GM21423 (cell line): ENCODE measurements around the gene LYRM4.
"Not testable (repeated sequence)": the region's sequence is repeated elsewhere in the genome, so short reads cannot be mapped to it uniquely, and the experiment has no call there.

Experiments used
- ATAC-seq: cut with Tn5 transposase; IDR thresholded peaks from one replicate; pipeline ENCODE4 v1.9.1; 2021; ENCODE audit warnings: mild to moderate bottlenecking, moderate library complexity; ENCODE audit not compliant: unreplicated experiment

The LYRM4 gene

DNA sequence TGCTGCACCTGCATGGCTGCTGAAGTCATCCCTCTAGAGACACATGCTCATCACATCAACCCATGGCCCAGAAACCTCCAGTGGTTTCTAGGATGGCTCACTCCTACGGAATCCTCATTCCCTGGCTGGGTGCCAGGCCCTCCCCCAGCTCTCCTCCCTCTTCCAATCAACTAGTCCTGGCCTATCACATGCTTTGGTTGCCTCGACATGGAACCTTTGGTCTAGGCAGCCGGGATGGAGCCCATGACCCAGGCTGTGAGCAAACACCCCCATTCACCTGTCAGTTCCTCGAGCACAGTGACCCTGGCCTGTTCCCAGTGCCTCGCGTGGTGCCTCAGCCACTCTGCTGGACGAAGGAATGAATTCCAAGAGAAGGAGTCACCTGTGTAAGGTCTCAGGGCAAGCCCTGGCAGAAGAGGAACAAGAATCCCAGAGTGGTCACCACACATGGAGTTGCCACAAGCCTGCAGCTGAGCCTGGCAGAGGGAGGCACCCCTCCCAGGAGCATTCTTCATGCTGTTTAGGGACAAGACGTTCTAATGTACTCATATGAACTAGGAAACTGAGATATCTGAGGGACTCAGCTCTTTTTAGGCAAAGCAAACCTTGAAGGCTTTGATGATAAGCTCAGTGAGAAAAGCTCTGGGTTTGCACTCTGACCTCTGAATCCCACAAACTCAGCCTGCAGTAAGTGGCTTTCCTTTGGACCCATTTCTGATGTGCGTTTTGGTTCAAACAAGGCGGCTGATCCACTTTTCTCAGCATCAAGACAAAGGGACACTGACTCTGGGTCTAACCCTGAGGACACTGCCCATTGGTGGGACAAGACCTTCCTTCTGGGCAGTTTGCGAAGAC is 135.4 kb downstream of the LYRM4 start:
- no peak for ATAC-seq

DNA sequence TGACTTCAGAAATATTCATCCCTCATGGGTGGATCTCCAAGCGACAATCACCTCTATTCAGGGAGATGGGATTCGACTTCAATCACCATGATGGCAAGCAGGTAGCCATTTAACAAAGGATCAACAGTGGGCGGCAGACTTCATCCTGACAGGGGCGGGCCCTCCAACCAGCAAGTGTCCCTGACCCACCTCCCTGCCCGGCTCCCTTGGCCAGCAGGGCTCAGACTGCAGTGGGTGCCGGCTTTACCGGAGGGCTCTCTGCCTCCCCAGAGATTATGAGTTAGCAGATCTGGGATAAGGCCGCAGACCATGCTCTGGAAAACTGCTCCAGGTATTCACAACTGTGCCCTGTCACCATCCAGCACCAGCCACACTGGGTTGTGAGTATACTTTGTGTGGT is 136.2 kb downstream of the LYRM4 start:
- ATAC-seq, result no peak

DNA sequence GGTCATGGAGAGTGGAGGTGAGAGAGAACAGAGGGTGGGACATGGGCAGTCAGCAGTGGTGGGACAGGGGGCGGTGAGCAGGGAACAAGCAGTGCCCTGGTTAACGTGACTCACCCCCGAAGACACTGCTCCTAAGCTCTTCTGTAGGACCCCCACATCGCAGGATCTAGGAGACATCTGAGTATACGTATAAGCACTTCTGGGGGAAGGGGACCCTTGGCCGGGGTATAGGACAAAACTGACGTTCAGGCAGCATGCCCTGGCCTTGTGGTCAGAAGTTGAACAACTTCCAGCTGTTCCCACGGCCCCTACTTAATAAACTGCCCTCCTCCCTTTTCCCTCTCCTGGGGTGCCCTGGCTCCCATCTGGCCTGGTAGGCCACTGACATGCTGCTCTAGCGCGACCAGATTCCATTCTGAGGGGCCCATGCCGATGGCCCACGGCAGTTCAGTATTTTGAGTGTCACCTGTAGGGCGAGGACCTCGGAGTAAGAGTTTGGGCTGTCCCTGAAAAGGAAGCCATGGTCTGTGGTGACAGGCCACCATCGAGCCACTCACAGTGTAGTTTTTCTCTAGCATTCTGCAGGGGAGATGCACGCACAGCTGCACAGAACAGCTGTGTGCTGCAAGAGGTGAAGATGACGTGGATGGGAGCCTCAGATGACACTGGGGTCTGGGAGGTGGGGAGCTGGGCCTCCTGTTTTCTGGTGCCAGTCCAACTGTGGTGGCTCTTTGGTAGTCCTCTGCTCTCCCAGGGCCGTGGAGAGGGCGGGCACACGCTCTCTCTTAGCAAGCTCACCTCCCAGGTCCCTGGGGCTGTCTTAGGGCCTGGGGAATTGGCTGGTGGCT is 137.2 kb downstream of the LYRM4 start:
- ATAC-seq, result no peak

DNA sequence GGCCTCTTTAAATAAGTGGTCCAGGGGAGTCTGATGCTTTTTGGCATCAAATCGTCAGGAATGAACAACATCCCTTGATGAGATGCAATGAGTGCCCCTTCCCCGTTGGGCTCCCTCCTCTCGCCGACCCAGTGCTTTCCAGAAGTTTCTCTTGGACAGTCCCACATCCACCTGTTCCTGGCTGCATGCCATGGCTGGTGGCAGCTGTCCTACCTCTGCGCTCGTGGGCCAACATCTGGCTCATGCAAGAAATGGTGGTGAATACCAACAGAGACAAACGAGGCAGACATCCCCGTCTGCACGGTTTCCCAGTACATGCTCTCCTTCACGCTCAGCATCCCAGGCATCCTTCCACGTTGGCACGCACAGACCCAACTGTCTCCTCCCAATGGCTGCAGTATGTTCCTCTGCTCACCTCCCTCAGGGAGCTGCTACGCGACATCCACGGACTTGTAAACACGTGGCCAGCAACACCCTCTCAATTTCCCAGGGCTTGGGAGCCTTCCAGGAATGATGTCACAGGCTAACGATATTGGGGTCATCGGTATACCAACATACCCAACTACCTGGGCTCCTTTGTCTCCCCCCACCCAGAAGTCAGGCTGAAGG is 138.1 kb downstream of the LYRM4 start:
- no peak for ATAC-seq

DNA sequence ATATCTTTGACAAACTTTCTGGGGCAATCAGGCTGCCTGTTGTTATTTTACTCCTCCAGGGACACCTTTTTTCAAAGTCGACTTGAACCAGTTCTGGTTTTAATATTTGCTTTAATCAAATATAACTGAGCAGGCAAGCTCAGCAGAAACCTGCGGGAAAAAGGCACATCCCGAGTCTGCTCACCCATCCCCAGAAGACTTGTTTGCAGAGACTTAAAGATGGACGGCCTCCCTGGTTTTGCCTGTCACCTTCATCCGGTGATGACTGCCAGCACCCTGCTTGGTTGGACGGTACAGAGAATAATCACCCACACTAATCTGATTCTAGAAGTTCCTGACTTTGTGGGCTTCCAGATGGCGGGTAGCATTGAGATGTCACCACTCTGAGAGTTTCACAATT is 138.8 kb downstream of the LYRM4 start:
- ATAC-seq, result no peak

DNA sequence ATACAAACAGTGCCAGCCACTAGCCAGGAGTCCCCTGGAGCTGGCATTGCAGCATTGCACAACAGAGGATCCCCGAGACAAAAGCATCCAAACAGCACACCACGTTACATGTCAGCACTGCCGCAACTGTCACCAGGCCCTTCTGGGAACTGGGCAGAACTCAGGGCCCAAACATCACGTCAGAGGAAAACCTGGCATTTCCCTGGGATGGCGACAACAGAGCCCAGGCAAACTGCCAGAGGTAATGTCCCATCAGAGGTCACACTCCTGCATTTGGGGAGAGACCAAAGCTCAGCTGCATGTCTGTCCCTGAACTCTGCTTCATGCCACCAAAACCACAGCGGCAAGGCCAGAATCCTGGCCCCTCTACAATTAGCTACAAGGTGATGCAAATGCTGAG is 139.3 kb downstream of the LYRM4 start:
- no peak for ATAC-seq

DNA sequence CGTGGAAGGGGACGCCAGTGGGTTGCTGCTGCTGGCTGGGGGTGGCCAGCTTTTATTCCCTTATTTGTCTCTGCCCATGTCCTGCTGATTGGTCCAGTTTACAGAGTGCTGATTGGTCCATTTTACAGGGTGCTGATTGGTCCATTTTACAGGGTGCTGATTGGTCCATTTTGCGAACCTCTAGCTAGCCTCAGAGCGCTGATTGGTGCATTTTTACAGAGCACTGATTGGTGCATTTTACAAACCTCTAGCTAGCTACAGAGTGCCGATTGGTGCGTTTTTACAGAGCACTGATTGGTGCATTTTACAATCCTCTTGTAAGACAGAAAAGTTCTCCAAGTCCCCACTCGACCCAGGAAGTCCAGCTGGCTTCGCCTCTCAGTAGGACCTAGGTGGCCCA is 140.2 kb downstream of the LYRM4 start:
- ATAC-seq, result not testable (repeated sequence)

DNA sequence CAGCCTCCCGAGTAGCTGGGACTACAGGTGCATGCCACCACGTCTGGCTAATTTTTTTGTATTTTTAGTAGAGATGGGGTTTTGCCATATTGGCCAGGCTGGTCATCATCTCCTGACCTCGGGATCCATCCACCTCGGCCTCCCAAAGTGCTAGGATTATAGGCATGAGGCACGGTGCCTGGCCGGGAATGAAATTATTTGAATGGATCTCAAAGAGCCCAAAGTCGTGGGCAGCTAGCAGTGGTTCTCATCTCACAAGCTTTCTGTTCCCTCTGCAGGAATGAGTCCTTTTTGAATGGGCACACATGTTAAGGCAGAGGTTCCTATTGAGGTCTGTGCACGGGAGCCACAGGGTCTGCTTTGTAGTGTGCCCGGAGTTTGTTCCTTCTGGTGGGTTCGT is 140.7 kb downstream of the LYRM4 start:
- no peak for ATAC-seq

DNA sequence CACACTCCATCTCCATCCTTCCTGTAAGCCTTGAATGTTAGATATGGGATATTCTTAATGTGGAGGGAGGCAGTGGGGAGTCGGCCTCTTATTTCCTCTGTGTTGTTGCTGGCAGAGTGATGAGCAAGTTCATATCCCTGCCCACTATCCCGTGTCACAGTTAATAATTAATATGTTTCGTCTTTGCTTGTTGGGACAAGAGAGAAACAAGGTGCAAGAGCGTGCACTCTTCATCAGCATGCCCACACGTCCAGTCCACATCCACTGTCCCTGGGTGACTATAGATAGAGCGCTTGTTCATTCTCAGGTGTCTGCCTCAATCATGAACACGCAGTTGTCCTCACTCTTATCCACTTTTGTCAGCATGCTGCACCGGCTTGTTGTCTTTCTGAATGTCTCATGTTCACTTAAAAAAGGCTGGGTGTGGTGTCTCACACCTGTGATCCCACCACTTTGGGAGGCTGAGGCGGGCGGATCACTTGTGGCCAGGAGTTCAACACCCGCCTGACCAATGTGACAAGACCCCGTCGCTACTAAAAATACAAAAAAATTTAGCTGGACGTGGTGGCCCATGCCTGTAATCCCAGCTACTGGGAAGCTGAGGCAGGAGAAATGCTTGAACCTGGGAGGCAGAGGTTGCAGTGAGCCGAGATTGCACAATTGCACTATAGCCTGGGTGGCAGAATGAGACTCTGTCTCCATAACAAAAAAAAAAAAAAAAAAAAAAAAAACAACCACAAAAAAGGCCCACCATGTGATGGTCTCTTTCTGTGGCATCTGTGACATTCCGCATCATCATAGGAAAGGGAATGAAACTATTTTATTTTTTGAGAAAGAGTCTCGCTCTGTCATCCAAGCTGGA is 141.4 kb downstream of the LYRM4 start:
- ATAC-seq, result no peak

DNA sequence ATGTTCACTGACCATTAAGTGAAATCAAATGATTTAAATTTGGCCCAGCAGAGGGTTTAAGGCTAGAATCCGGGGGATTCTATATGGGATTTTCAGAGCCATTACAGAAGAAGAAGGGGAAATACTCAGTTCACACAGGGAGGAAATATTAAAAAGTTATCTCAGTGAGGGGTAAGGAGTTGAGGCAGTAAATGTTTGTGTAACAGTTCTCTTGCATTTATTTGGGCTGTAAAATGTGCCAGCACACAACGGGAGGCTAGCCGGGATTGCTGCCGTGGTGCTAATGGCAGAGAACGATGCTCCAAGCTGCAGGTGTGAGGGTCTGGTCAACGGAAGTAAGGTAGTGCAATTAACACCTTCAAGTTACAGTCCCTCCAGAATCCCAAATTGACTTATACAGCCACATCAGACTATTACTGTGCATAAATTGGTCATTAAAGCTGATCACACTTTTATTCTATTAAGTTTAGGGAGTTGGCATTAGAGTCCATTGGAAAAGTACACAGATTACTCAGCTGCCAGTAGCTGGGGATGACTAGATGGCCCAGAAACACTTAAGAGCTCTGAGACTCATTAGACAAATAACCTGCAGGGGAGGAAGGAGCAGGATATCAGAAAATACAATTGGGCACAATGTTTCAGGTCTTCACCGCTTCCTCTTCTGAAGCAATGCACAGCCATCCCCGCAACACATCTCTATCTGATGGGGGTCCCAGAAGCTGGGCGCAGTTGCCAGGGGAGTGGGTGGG is 144.3 kb downstream of the LYRM4 start:
- no peak for ATAC-seq

DNA sequence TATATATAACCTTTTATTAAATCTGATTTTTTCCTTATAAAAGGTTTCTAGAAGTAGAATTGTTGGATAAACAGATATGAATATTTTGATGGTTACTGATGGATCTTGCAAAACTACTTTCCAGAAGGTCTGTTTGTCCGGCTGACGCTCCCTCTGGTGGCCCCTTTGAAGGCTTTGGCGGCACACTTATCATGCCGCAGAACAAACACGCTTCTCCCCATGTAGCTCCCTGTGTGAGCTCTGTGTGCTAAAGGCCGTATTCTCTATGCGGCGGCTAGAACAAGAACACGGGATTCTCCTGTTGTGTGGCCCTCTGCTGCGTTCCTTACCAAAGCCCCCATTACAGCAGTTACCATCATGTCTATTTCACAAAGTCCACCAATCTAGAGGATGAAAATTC is 145.6 kb downstream of the LYRM4 start:
- ATAC-seq, result no peak

DNA sequence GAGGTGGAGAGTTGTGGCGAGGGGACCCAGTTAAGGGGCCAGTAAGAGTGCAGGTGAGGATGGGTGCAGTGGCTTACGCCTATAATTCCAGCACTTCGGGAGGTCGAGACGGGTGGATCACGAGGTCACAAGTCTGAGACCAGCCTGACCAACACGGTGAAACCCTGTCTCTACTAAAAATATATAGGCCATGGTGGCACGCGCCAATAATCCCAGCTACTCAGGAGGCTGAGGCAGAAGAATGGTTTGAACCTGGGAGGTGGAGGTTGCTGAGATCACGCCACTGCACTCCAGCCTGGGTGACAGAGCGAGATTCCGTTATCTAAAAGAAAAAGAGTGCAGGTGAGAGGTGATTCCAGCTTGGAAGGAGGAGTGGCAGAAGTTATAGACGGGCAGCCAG is 147.7 kb downstream of the LYRM4 start:
- ATAC-seq, result no peak

DNA sequence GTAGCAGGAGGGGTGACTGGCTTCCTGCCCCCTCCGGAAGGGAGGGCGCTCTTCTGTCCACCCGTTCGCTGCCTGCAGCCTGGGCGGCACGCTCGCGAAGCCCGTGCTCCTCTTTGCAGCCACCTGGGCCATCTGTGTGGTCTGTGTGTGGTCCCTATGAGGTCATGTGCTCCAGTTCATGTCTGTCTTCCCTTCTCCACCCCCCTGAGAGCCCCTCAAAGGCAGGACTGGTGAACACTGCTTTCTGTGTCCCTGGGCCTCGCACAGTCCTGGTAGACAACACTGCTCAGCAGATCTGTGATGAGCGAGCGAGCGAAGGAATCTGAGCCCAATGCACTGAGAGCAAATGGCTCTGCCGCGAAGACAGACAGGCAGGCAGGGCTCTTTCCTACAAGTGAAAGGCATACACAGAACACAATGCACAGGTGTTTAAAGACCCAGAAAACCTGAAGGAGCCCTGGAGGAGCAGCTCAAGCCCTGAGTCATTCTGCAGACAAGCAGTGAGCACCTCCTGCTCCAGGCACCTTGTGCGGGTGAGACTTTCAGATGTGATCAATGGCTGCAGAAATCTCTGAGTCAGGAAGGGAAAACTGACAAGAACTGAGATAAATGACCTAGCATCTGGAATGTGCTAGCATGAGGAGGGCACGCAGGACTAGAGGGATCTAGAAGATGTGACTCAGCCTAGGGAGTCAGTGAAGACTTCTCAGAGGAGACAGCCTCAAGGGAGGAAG is 148.5 kb downstream of the LYRM4 start:
- no peak for ATAC-seq

DNA sequence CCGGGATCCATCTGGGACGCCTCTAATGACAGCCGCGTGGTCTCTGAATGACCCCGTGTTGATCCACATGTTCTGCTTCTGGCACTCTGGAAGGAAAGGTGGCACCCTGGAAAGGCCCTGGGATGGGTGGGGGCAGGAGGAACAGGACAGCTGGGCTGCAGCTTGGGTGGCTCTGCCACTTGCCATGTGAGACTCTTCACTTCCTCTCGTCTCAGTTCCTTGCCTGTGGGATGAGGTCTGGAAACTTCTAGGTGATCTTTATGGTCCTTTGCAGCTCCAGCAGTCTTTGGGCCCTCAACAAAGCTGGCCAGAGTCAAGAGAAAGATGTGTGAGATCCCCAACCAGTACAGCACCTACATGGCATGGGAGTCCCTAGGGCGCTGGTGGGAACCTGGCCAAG is 149.1 kb downstream of the LYRM4 start:
- no peak for ATAC-seq

DNA sequence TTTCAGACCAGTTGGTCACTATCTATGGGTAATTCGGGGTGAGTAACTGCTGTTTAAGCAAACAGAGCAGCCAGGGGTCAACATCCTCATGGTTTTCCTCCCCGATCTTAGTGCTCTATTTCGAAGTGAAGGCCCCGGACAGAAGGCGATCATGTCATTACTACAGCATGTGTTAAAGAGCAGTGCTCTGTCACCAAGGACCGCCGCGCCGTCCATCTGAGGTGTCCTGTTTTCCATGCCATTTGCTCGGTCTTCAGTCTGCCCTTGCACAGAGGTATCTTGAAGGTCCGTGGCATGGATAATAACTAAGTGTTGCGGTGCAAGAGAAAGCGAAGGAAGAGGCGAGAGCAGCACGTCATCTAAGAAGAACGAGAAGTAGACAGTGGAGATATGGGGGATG is 150.5 kb downstream of the LYRM4 start:
- ATAC-seq, result no peak

DNA sequence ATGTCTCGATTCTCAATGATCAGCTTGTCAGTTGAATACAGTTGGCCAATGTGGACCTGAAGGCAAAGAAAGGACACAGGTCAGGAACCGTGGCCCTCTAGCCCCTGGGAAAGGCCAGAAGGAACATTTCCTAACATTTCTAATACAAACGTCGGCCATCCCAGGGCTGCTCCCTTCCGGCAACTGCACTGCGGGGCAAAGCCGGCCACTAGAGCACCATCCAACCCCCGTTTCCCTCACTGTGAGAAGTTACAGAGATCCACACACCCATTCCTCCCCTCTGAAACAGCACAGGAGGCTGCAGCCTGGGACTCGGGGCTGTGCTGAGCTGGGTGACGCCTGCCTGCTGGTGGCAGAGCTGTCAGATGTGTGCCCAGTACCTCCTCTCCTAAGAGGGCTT is 151.3 kb downstream of the LYRM4 start:
- ATAC-seq, result no peak

DNA sequence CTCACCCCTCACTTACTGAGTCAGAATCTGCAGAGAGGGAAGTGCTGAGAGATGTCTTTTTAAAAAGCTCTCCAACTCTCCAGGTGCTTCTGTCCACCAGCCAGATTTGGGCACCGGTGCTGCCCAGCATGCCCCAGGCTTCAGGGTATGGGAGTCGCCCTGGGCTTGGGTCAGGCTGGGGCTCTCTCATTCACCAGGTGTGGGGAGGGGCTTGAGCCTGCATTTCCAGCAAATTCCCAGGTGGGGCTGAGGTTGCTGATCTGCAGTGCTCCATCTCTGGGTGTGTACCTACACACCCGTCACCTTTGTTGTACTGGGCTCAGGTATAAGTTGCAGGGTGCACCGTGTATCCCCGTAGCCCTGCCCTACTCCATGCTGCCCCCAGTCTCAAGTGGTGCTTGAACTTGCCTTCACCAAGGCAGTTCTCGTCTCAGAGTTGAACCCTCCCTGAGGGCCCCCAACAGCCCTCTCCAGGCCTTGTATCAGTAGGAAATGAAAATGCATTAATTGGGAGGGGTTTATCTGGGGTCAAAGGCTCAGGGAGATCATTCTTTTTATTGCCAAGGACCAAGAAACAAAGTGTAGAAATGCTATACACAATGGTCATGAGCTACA is 152.1 kb downstream of the LYRM4 start:
- ATAC-seq, result no peak

DNA sequence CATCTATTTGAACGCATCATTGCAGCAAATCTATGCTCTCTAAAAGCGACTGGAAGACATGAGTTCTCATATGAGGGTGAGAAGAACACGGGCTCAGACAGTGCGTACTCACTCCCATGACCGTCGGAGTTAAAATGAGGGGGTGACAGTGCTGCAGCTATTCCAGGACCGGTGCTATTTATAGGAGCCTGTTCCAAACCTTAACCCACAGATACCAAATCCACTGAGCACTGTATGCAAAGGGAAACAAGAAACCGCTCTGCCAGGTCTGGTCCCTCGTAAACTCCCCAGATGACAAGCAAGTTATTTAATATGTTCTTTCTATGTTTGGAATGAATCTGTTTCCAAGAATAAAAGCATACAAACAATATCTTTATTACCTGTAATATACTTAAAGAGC is 152.7 kb downstream of the LYRM4 start:
- ATAC-seq, result no peak

DNA sequence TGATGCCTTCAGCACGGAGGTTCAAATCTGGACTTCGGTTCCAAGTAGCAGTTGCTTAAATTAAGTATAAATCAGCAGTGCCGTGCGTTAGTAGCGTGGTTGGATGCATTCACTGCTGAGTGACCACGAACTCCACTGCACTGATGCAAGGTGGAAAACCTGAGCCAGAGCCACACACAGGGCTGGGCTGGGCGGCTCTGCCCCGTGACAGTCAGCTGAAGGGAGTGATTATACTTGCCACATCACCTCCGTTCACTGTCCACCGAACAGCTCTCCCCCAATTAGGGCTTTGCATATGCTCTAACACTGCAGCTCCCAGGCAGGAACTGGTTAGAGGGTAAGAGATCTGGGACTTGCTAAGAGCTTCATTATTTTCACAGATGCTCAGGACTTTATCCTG is 153.4 kb downstream of the LYRM4 start:
- ATAC-seq, result no peak
